ENCODE results near the gene MON1A. TPM values are rescaled to one million over a fixed set of nuclear protein-coding genes. Genes with fewer than 3 reads are reported as not detected.

Gene MON1A
- total RNA-seq, 1 donor from 2014 or later: 9.2 TPM

GRCh38 chr3:49867871-49868321 is 61.7 kb downstream of the MON1A start:
- ATAC-seq (peak; percentile 60), DNase-seq (ENCODE audit: low spot score) (no peak)
- intact Hi-C loops (cut with DNase I): no loop called here

- ATAC-seq (no peak), DNase-seq (ENCODE audit: low spot score) (no peak)
- intact Hi-C loops (cut with DNase I): no loop called here
Measured at GRCh38 chr3:49867400-49867799, 62.2 kb downstream of the MON1A start.

GRCh38 chr3:49865198-49865784 is 64.3 kb downstream of the MON1A start:
- DNase-seq (ENCODE audit: low spot score) (no peak), ATAC-seq (no peak)
- intact Hi-C loops (cut with DNase I): no loop called here

- no peak for ATAC-seq
- intact Hi-C loops (cut with DNase I): no loop called here
- no peak for DNase-seq (ENCODE audit: low spot score)
Measured at GRCh38 chr3:49864505-49864904, 65.1 kb downstream of the MON1A start.

- DNase-seq (ENCODE audit: low spot score): no peak
- no peak for ATAC-seq
- intact Hi-C loops (cut with DNase I): loop anchor here (1.0 kb wide), 1 partner anchor 64 kb away; no protein-coding TSS in a partner anchor
Measured at GRCh38 chr3:49859576-49860305, 69.9 kb downstream of the MON1A start.

Other genes with a start within 250 kb of the MON1A start
- 20.6 TPM for gene MST1, start 240.3 kb downstream of the MON1A start, total RNA-seq
- gene RNF123, start 240.3 kb downstream of the MON1A start, total RNA-seq: 37.9 TPM
- gene AMIGO3, start 210.1 kb downstream of the MON1A start, total RNA-seq: not detected
- gene GMPPB, start 205.9 kb downstream of the MON1A start, total RNA-seq: 22.0 TPM
- gene IP6K1, start 143.3 kb downstream of the MON1A start, total RNA-seq: 47.6 TPM
- 1.6 TPM for gene CDHR4, start 129.9 kb downstream of the MON1A start, total RNA-seq
- gene INKA1, start 126.5 kb downstream of the MON1A start, total RNA-seq: 7.3 TPM
- 73.9 TPM for gene UBA7, start 115.9 kb downstream of the MON1A start, total RNA-seq
- gene TRAIP, start 73.2 kb downstream of the MON1A start, total RNA-seq: 4.2 TPM
- gene CAMKV, start 59.9 kb downstream of the MON1A start, total RNA-seq: not detected
- gene MST1R, start 25.9 kb downstream of the MON1A start, total RNA-seq: 2.7 TPM
- gene RBM6, start 10.3 kb upstream of the MON1A start, total RNA-seq: 148 TPM
- 231 TPM for gene RBM5, start 159.1 kb upstream of the MON1A start, total RNA-seq
- gene SEMA3F, start 225.5 kb upstream of the MON1A start, total RNA-seq: 29.3 TPM

All from sciatic nerve (tissue), 2 donors.